ENCODE data around the gene PTPRM. TPM values are rescaled to one million over a fixed set of nuclear protein-coding genes. Genes with fewer than 3 reads are reported as not detected.

Gene PTPRM
- total RNA-seq, 1 experiment from 2014 or later = not detected

- Histone ChIP-seq H3K27me3 (replicated peaks; ENCODE audit: insufficient read depth, low read depth, low read length, poor library complexity) (no peaks in the 10 kb centered on the region), H3K4me1 (ENCODE audit: insufficient read depth, low read length, poor library complexity, severe bottlenecking) (no peaks in the 10 kb centered on the region), H3K27ac (ENCODE audit: low read depth, low read length, poor library complexity, severe bottlenecking) (no peak overlapping the region), H3K4me3 (ENCODE audit: low read depth, low read length, poor library complexity, severe bottlenecking) (no peak overlapping the region), H3K9me3 (ENCODE audit: low read depth, low read length, poor library complexity, severe bottlenecking) (peaks cover 14% of the 10 kb centered on the region), H3K36me3 (ENCODE audit: insufficient read depth, low read length, poor library complexity, severe bottlenecking) (no peaks in the 10 kb centered on the region)
- DNase-seq (ENCODE audit: low spot score) = no peak
- CTCF ChIA-PET = no interaction called here
- intact Hi-C loops (cut with micrococcal nuclease; ENCODE audit: unreplicated experiment) = no loop called here
- POLR2A ChIA-PET (ENCODE audit: low non-redundant PET) = no interaction called here
- TF ChIP-seq EZH2 (IDR thresholded peaks at IDR 0.05; ENCODE audit: borderline replicate concordance, low read depth, low read length, poor library complexity, severe bottlenecking) (no peak), CTCF (conservative IDR thresholded peaks at IDR 0.05; ENCODE audit: low read depth, low read length) (no peak)
- BruUV-seq (replicated peaks) = no TSS peak
Observed at GRCh38 chr18:7638321-7638720, 71.2 kb downstream of the PTPRM start.

GRCh38 chr18:7641813-7642212 is 74.7 kb downstream of the PTPRM start:
- TF ChIP-seq CTCF (conservative IDR thresholded peaks at IDR 0.05; ENCODE audit: low read depth, low read length) = no peak
- TF ChIP-seq EZH2 (IDR thresholded peaks at IDR 0.05; ENCODE audit: borderline replicate concordance, low read depth, low read length, poor library complexity, severe bottlenecking) = no peak
- H3K27ac ChIP-seq (ENCODE audit: low read depth, low read length, poor library complexity, severe bottlenecking) = no peak overlapping the region
- H3K9me3 ChIP-seq (ENCODE audit: low read depth, low read length, poor library complexity, severe bottlenecking) = peaks cover 18% of the 10 kb centered on the region
- ChIA-PET POLR2A (ENCODE audit: low non-redundant PET) (no interaction called here), CTCF (no interaction called here)
- DNase-seq (ENCODE audit: low spot score) = no peak
- BruUV-seq (replicated peaks) = no TSS peak
- H3K36me3 ChIP-seq (ENCODE audit: insufficient read depth, low read length, poor library complexity, severe bottlenecking) = no peaks in the 10 kb centered on the region
- H3K4me3 ChIP-seq (ENCODE audit: low read depth, low read length, poor library complexity, severe bottlenecking) = no peak overlapping the region
- intact Hi-C loops (cut with micrococcal nuclease; ENCODE audit: unreplicated experiment) = no loop called here
- H3K27me3 ChIP-seq (replicated peaks; ENCODE audit: insufficient read depth, low read depth, low read length, poor library complexity) = no peaks in the 10 kb centered on the region
- no peaks in the 10 kb centered on the region for H3K4me1 ChIP-seq (ENCODE audit: insufficient read depth, low read length, poor library complexity, severe bottlenecking)

GRCh38 chr18:7642331-7642890 is 75.3 kb downstream of the PTPRM start:
- no peak for TF ChIP-seq CTCF (conservative IDR thresholded peaks at IDR 0.05; ENCODE audit: low read depth, low read length)
- TF ChIP-seq EZH2 (IDR thresholded peaks at IDR 0.05; ENCODE audit: borderline replicate concordance, low read depth, low read length, poor library complexity, severe bottlenecking) = no peak
- intact Hi-C loops (cut with micrococcal nuclease; ENCODE audit: unreplicated experiment) = no loop called here
- POLR2A ChIA-PET (ENCODE audit: low non-redundant PET) = no interaction called here

More at GRCh38 chr18:7642331-7642890, 75.3 kb downstream of the PTPRM start:
- H3K9me3 ChIP-seq (ENCODE audit: low read depth, low read length, poor library complexity, severe bottlenecking) = peaks cover 18% of the 10 kb centered on the region
- no peaks in the 10 kb centered on the region for H3K36me3 ChIP-seq (ENCODE audit: insufficient read depth, low read length, poor library complexity, severe bottlenecking)
- no peak for DNase-seq (ENCODE audit: low spot score)
- no peak overlapping the region for H3K27ac ChIP-seq (ENCODE audit: low read depth, low read length, poor library complexity, severe bottlenecking)
- no peaks in the 10 kb centered on the region for H3K4me1 ChIP-seq (ENCODE audit: insufficient read depth, low read length, poor library complexity, severe bottlenecking)
- BruUV-seq (replicated peaks) = no TSS peak
- no peaks in the 10 kb centered on the region for H3K27me3 ChIP-seq (replicated peaks; ENCODE audit: insufficient read depth, low read depth, low read length, poor library complexity)
- no peak overlapping the region for H3K4me3 ChIP-seq (ENCODE audit: low read depth, low read length, poor library complexity, severe bottlenecking)
- CTCF ChIA-PET = no interaction called here
